ENCODE measurements around the gene DIDO1. TPM values are rescaled to one million over a fixed set of nuclear protein-coding genes. Genes with fewer than 3 reads are reported as not detected.

The DIDO1 gene
- total and polyA plus RNA-seq, 2 of the 13 experiments (the other 11 are each of a cell fraction or from before 2014, with no cell fraction given) = 75.0 to 75.1 TPM

DNA sequence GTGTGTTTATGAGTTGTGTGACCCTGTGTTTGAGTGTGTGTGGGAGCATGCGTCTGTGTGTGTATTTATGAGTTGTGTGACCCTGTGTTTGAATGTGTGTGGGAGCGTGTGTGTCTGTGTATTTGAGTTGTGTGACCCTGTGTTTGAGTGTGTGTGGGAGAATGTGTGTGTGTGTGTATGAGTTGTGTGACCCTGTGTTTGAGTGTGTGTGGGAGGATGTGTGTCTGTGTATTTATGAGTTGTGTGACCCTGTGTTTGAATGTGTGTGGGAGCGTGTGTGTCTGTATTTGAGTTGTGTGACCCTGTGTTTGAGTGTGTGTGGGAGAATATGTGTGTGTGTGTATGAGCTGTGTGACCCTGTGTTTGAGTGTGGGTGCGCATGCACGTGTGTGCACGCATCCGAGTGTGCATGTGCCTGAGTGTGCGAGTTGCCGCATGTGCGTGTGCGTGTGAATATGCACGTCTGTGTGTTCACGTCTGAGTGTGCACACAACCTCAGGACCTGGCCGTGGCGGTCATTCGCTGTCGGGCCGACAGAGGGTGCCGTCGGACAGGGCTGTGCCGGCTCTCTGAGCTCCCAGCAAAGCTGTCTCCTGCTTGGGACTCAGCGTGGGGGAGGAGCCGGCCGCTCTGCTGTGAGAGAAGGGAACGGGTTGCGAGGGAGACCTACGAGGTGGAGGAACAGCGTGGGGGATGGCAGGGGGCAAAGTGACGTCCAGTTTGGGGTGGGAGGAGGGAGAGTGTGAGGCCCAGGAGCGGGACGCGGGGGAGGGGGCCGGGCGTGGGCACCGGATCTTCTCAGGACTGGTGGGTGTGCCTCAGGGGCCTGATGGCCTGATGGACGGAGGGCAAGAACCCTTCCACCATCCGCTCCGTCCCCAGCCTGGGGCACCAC, 45.9 kb upstream of the DIDO1 start (continued):
- TF ChIP-seq ZNF331 (CRISPR knock-in tag; IDR thresholded peaks at IDR 0.05) = peak; percentile 62; the same call in 1 of the 2 replicates
- TF ChIP-seq MAFK (conservative IDR thresholded peaks at IDR 0.05 in 1 of 2, IDR thresholded peaks at IDR 0.05 in 1 of 2; ENCODE audit: low read length in 2 of 2) = no peak
- TF ChIP-seq, protein P1, sequence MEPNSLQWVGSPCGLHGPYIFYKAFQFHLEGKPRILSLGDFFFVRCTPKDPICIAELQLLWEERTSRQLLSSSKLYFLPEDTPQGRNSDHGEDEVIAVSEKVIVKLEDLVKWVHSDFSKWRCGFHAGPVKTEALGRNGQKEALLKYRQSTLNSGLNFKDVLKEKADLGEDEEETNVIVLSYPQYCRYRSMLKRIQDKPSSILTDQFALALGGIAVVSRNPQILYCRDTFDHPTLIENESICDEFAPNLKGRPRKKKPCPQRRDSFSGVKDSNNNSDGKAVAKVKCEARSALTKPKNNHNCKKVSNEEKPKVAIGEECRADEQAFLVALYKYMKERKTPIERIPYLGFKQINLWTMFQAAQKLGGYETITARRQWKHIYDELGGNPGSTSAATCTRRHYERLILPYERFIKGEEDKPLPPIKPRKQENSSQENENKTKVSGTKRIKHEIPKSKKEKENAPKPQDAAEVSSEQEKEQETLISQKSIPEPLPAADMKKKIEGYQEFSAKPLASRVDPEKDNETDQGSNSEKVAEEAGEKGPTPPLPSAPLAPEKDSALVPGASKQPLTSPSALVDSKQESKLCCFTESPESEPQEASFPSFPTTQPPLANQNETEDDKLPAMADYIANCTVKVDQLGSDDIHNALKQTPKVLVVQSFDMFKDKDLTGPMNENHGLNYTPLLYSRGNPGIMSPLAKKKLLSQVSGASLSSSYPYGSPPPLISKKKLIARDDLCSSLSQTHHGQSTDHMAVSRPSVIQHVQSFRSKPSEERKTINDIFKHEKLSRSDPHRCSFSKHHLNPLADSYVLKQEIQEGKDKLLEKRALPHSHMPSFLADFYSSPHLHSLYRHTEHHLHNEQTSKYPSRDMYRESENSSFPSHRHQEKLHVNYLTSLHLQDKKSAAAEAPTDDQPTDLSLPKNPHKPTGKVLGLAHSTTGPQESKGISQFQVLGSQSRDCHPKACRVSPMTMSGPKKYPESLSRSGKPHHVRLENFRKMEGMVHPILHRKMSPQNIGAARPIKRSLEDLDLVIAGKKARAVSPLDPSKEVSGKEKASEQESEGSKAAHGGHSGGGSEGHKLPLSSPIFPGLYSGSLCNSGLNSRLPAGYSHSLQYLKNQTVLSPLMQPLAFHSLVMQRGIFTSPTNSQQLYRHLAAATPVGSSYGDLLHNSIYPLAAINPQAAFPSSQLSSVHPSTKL (CRISPR knock-in tag; IDR thresholded peaks at IDR 0.05) = peak; percentile 45
- peak; percentile 88; the same call in 1 of the 2 replicates for TF ChIP-seq TSC22D2 (CRISPR knock-in tag; IDR thresholded peaks at IDR 0.05; ENCODE audit: borderline replicate concordance)
- TF ChIP-seq, protein P2, sequence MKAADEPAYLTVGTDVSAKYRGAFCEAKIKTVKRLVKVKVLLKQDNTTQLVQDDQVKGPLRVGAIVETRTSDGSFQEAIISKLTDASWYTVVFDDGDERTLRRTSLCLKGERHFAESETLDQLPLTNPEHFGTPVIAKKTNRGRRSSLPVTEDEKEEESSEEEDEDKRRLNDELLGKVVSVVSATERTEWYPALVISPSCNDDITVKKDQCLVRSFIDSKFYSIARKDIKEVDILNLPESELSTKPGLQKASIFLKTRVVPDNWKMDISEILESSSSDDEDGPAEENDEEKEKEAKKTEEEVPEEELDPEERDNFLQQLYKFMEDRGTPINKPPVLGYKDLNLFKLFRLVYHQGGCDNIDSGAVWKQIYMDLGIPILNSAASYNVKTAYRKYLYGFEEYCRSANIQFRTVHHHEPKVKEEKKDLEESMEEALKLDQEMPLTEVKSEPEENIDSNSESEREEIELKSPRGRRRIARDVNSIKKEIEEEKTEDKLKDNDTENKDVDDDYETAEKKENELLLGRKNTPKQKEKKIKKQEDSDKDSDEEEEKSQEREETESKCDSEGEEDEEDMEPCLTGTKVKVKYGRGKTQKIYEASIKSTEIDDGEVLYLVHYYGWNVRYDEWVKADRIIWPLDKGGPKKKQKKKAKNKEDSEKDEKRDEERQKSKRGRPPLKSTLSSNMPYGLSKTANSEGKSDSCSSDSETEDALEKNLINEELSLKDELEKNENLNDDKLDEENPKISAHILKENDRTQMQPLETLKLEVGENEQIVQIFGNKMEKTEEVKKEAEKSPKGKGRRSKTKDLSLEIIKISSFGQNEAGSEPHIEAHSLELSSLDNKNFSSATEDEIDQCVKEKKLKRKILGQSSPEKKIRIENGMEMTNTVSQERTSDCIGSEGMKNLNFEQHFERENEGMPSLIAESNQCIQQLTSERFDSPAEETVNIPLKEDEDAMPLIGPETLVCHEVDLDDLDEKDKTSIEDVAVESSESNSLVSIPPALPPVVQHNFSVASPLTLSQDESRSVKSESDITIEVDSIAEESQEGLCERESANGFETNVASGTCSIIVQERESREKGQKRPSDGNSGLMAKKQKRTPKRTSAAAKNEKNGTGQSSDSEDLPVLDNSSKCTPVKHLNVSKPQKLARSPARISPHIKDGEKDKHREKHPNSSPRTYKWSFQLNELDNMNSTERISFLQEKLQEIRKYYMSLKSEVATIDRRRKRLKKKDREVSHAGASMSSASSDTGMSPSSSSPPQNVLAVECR (CRISPR knock-in tag; IDR thresholded peaks at IDR 0.05; ENCODE audit: borderline replicate concordance) = peak; percentile 79
- peak; percentile 76 for TF ChIP-seq GATAD2A (CRISPR knock-in tag; IDR thresholded peaks at IDR 0.05)
- TF ChIP-seq RNF2 (conservative IDR thresholded peaks at IDR 0.05; ENCODE audit: low read depth) = peak; percentile 25; the same call in 1 of the 2 replicates
- TF ChIP-seq ZNF552 (CRISPR knock-in tag; IDR thresholded peaks at IDR 0.05; ENCODE audit: borderline replicate concordance) = 0 out of 2 replicates have a peak, but pooled peaks have one; percentile 48
- TF ChIP-seq ZNF773 (CRISPR knock-in tag; IDR thresholded peaks at IDR 0.05; ENCODE audit: borderline replicate concordance) = no peak
- TF ChIP-seq MIER2 (CRISPR knock-in tag; IDR thresholded peaks at IDR 0.05) = peak; percentile 85
- TF ChIP-seq ISL2 (CRISPR knock-in tag; IDR thresholded peaks at IDR 0.05) = no peak
- TF ChIP-seq, protein P3, sequence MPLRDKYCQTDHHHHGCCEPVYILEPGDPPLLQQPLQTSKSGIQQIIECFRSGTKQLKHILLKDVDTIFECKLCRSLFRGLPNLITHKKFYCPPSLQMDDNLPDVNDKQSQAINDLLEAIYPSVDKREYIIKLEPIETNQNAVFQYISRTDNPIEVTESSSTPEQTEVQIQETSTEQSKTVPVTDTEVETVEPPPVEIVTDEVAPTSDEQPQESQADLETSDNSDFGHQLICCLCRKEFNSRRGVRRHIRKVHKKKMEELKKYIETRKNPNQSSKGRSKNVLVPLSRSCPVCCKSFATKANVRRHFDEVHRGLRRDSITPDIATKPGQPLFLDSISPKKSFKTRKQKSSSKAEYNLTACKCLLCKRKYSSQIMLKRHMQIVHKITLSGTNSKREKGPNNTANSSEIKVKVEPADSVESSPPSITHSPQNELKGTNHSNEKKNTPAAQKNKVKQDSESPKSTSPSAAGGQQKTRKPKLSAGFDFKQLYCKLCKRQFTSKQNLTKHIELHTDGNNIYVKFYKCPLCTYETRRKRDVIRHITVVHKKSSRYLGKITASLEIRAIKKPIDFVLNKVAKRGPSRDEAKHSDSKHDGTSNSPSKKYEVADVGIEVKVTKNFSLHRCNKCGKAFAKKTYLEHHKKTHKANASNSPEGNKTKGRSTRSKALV (CRISPR knock-in tag; IDR thresholded peaks at IDR 0.05) = 0 out of 2 replicates have a peak, but pooled peaks have one; percentile 49
- TF ChIP-seq ZFY (CRISPR knock-in tag; IDR thresholded peaks at IDR 0.05) = no peak
- TF ChIP-seq SMC3 (IDR thresholded peaks at IDR 0.05; ENCODE audit: low read length) = peak; percentile 61; the same call in 1 of the 2 replicates
- TF ChIP-seq, protein P4, sequence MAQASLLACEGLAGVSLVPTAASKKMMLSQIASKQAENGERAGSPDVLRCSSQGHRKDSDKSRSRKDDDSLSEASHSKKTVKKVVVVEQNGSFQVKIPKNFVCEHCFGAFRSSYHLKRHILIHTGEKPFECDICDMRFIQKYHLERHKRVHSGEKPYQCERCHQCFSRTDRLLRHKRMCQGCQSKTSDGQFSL (CRISPR knock-in tag; IDR thresholded peaks at IDR 0.05) = no peak; the same call in 1 of the 2 replicates
- TF ChIP-seq ZFYVE20 (CRISPR knock-in tag; IDR thresholded peaks at IDR 0.05; ENCODE audit: borderline replicate concordance, low read depth) = 0 out of 2 replicates have a peak, but pooled peaks have one; percentile 59
- TF ChIP-seq ARNT (IDR thresholded peaks at IDR 0.05) = no peak
- peak; percentile 71; the same call in 1 of the 2 replicates for TF ChIP-seq SRY (CRISPR knock-in tag; IDR thresholded peaks at IDR 0.05)

All from HepG2 (cell line).